AG04450 (cell line): ENCODE measurements around the gene BZW2. TPM values are rescaled to one million over a fixed set of nuclear protein-coding genes. Genes with fewer than 3 reads are reported as not detected.

Experiments used
- CTCF ChIA-PET: fragments of 300-600, 350-600 bp; formaldehyde crosslinking; extraction: SDS; loops from one replicate; lab custom pipeline; 2022; ENCODE audit warnings: antibody characterized with exemption, inconsistent platforms; lab: Charles Lee
- POLR2A ChIA-PET: fragments of 350-600 bp; formaldehyde crosslinking; extraction: SDS; loops from one replicate; lab custom pipeline; 2021; ENCODE audit warnings: antibody characterized with exemption, inconsistent platforms; lab: Yijun Ruan, JAX
- DNase-seq: peaks from one replicate; pipeline ENCODE4 v3.0.0-alpha.2; 2011; ENCODE audit warnings: low read depth, low spot score
- H3K27ac ChIP-seq: one replicate; pipeline ENCODE4 v1.5.1; 2012; ENCODE audit warnings: low read depth, low read length, control low read depth
- H3K27me3 ChIP-seq: one replicate; pipeline ENCODE4 v1.6.0; 2012; ENCODE audit warnings: low read length; ENCODE audit not compliant: control insufficient read depth, insufficient read depth
- H3K4me3 ChIP-seq: 2 replicates; pipeline ENCODE4 v1.5.1; 2011; ENCODE audit warnings: mild to moderate bottlenecking, low read depth, low read length, control low read depth
- H3K9me3 ChIP-seq: 2 replicates; pipeline ENCODE4 v1.5.1; 2012; ENCODE audit warnings: low read length; ENCODE audit not compliant: control insufficient read depth, insufficient read depth
- CTCF ChIP-seq: IDR thresholded peaks from 2 replicates; pipeline ENCODE4 v1.5.1; 2011; ENCODE audit warnings: low read depth, low read length, control low read depth, inconsistent platforms
- polyA plus RNA-seq: library from polyadenylated mRNA; depleted of rRNA; stranded (reverse); fragments of >200 nt; gene quantifications from 2 replicates; pipeline ENCODE4 v1.2.3, GENCODE V29; 2011

BZW2 gene
- polyA plus RNA-seq, 1 experiment: 84.4 TPM

GRCh38 chr7:16740623-16740953, 94.6 kb downstream of the BZW2 start:
- no peak overlapping the region for H3K4me3 ChIP-seq
- H3K27me3 ChIP-seq: no peaks in the 10 kb centered on the region
- ChIA-PET CTCF (interaction anchor here (0.7 to 1.2 kb wide), 2 partner anchors 14 to 65 kb away, joined by 3 to 5 read pairs; partner anchors contain the start of gene TSPAN13), POLR2A (interaction anchor here (0.6 to 1.3 kb wide), 2 partner anchors 95 to 413 kb away, joined by 3 read pairs; partner anchors contain the start of gene ANKMY2)
- H3K9me3 ChIP-seq: no peaks in the 10 kb centered on the region; the same call in 1 of the 2 replicates
- no peak for DNase-seq
- H3K27ac ChIP-seq: no peak overlapping the region
- no peak for TF ChIP-seq CTCF

DNA sequence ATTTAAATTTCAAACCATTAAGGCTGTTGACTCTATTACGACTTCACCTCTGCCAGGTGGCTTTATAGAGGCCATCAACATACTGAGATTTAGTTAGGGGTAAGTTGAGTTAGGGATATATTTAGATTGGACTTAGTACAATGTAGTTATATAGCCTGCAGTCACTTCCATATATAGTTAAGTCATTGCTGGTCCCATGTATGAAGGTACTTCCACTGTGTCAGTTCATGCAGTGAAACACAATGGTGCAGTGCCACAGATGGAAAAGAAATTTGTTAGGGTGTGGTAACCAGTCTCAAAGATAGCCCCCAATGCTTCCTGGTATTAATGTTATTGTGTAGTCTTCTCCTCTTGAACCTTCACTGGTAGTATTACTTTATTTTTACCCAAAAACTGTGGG, 95.0 kb downstream of the BZW2 start:
- ChIA-PET CTCF (no interaction called here), POLR2A (no interaction called here)
- DNase-seq: no peak
- Histone ChIP-seq H3K27me3 (no peaks in the 10 kb centered on the region), H3K4me3 (no peak overlapping the region), H3K9me3 (no peaks in the 10 kb centered on the region; the same call in 1 of the 2 replicates), H3K27ac (no peak overlapping the region)
- no peak for TF ChIP-seq CTCF

DNA sequence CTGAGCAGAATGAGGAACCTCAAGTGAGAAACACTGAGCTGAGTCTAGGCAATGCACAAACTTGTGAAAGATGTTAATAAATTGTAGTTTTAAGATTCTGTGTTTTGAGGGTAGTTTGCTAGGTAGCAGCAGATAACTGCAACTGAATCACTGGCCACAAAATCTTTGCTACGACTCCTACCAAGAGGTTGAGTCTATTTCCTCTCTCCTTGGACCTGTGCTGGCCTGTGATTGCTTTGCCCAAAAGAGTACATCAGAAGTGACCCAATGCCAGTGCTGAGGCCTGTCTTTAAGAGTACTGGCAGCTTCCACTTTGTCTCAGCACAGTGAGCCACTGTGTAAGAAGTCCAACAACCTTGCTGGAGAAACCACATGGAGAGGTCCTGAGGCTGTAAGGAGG, 95.7 kb downstream of the BZW2 start:
- H3K4me3 ChIP-seq: no peak overlapping the region
- ChIA-PET CTCF (no interaction called here), POLR2A (no interaction called here)
- no peak for TF ChIP-seq CTCF
- no peaks in the 10 kb centered on the region; the same call in 1 of the 2 replicates for H3K9me3 ChIP-seq
- H3K27ac ChIP-seq: no peak overlapping the region
- DNase-seq: no peak
- H3K27me3 ChIP-seq: no peaks in the 10 kb centered on the region

DNA sequence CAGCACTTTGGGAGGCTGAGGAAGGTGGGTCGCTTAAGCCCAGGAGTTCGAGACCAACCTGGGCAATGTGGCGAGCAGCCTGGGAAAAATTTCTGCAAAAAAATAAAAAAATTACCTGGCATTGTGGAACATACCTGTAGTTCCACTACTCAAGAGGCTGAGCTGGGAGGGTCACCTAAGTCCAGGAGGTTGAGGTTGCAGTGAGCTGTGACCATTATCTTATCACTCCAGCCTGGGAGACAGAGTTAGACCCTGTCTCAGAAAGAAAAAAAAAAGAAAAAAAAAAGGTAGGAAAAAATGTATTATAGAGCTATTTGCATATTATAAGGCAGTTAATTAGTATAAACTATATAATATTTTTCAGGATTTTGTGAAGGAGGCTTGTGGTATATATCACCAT, 96.6 kb downstream of the BZW2 start:
- ChIA-PET CTCF (interaction anchor here (1.4 kb wide), 1 partner anchor 47 kb away, joined by 3 read pairs; no protein-coding TSS in a partner anchor), POLR2A (no interaction called here)
- Histone ChIP-seq H3K4me3 (no peak overlapping the region), H3K27ac (no peak overlapping the region), H3K27me3 (no peaks in the 10 kb centered on the region), H3K9me3 (no peaks in the 10 kb centered on the region; the same call in 1 of the 2 replicates)
- no peak for DNase-seq
- TF ChIP-seq CTCF: no peak

DNA sequence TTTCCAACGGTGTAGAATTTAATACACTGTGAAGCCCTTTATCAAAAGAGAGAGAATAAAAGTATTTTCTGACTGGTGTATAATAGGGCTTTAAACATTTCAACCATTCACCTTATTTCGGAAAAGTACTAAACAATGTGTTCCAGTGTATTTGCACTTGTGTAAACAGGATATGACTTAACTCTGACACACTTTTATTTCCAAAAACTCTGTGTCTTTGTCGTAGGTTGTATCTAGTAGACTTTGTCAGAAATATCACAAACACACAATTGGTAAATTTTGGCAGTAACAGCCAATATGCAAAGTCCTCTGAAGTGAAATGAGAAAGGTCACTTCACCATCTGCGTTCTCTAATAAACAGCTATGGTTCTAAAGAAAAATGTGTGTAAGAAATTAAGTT, 97.3 kb downstream of the BZW2 start:
- TF ChIP-seq CTCF: no peak
- H3K27ac ChIP-seq: no peak overlapping the region
- H3K27me3 ChIP-seq: no peaks in the 10 kb centered on the region
- peak; percentile 10 for DNase-seq
- H3K4me3 ChIP-seq: no peak overlapping the region
- CTCF ChIA-PET: interaction anchor here (1.4 to 2.7 kb wide), 2 partner anchors 8 to 48 kb away, joined by 3 to 7 read pairs; no protein-coding TSS in a partner anchor
- POLR2A ChIA-PET: no interaction called here
- no peaks in the 10 kb centered on the region; the same call in 1 of the 2 replicates for H3K9me3 ChIP-seq
